Astrocyte (in vitro differentiated cells and primary cell): ENCODE measurements around the gene ARHGAP26. TPM values are rescaled to one million over a fixed set of nuclear protein-coding genes. Genes with fewer than 3 reads are reported as not detected.
A peak's percentile ranks its signal among the peaks of the same experiment; 100 is the strongest.

ENCODE experiments used
- DNase-seq: peaks from one replicate; pipeline ENCODE4 v3.0.0-alpha.2; 2010; ENCODE audit warnings: low read depth
- FAIRE-seq: peaks from 2 replicates; lab custom pipeline; 2011; peaks lifted over from hg19 to GRCh38; lab: Jason Lieb, UNC
- H2AFZ ChIP-seq: 2 replicates; pipeline ENCODE4 v1.6.0; 2012; ENCODE audit warnings: low read depth, low read length, inconsistent platforms
- H3K27ac ChIP-seq: 2 replicates; pipeline ENCODE4 v1.5.1; 2011; ENCODE audit warnings: low read depth, low read length, inconsistent platforms
- H3K27me3 ChIP-seq: 2 replicates; pipeline ENCODE4 v1.6.0; 2011; ENCODE audit warnings: low read length, inconsistent platforms; ENCODE audit not compliant: insufficient read depth
- H3K36me3 ChIP-seq: 2 replicates; pipeline ENCODE4 v1.5.1; 2011; ENCODE audit warnings: low read length, inconsistent platforms; ENCODE audit not compliant: insufficient read depth
- H3K4me1 ChIP-seq: 2 replicates; pipeline ENCODE4 v1.5.1; 2011; ENCODE audit warnings: low read length, inconsistent platforms; ENCODE audit not compliant: insufficient read depth
- H3K4me2 ChIP-seq: 2 replicates; pipeline ENCODE4 v1.6.0; 2012; ENCODE audit warnings: low read length, inconsistent platforms
- H3K4me3 ChIP-seq: 2 replicates; pipeline ENCODE4 v1.5.1; 2011; ENCODE audit warnings: low read depth, mild to moderate bottlenecking, low read length, inconsistent platforms; ENCODE audit not compliant: insufficient read depth
- H3K79me2 ChIP-seq: 2 replicates; pipeline ENCODE4 v1.6.0; 2012; ENCODE audit warnings: mild to moderate bottlenecking, low read length, inconsistent platforms; ENCODE audit not compliant: insufficient read depth
- H3K9ac ChIP-seq: 2 replicates; pipeline ENCODE4 v1.6.0; 2012; ENCODE audit warnings: mild to moderate bottlenecking, low read length, inconsistent platforms
- H3K9me3 ChIP-seq: 2 replicates; pipeline ENCODE4 v1.5.1; 2012; ENCODE audit warnings: low read depth, mild to moderate bottlenecking, low read length, inconsistent platforms; ENCODE audit not compliant: insufficient read depth
- H4K20me1 ChIP-seq: 2 replicates; pipeline ENCODE4 v1.6.0; 2012; ENCODE audit warnings: low read length, inconsistent platforms; ENCODE audit not compliant: insufficient read depth
- H3K27ac Mint-ChIP-seq: one replicate; pipeline ENCODE4 v1.8.0; 2021; ENCODE audit warnings: mild to moderate bottlenecking, mixed read lengths; ENCODE audit not compliant: unreplicated experiment
- H3K27me3 Mint-ChIP-seq: one replicate; pipeline ENCODE4 v1.8.0; 2021; ENCODE audit warnings: low read depth, mixed read lengths; ENCODE audit not compliant: unreplicated experiment
- H3K36me3 Mint-ChIP-seq: one replicate; pipeline ENCODE4 v1.8.0; 2021; ENCODE audit warnings: low read depth, mixed read lengths; ENCODE audit not compliant: unreplicated experiment
- H3K4me1 Mint-ChIP-seq: one replicate; pipeline ENCODE4 v1.8.0; 2021; ENCODE audit warnings: low read depth, mixed read lengths; ENCODE audit not compliant: unreplicated experiment
- H3K4me3 Mint-ChIP-seq: one replicate; pipeline ENCODE4 v1.8.0; 2021; ENCODE audit warnings: mild to moderate bottlenecking, moderate library complexity, mixed read lengths; ENCODE audit not compliant: unreplicated experiment
- H3K9me3 Mint-ChIP-seq: one replicate; pipeline ENCODE4 v1.8.0; 2021; ENCODE audit warnings: mild to moderate bottlenecking, mixed read lengths; ENCODE audit not compliant: unreplicated experiment
- CTCF ChIP-seq: IDR thresholded peaks from 2 replicates; pipeline ENCODE4 v1.5.1; 2011; ENCODE audit warnings: low read depth, mild to moderate bottlenecking, inconsistent platforms, low read length, moderate library complexity; ENCODE audit not compliant: insufficient read depth
- EZH2 ChIP-seq: IDR thresholded peaks from 2 replicates; pipeline ENCODE4 v1.6.1; 2012; ENCODE audit warnings: mild to moderate bottlenecking, low read length, inconsistent platforms; ENCODE audit not compliant: insufficient read depth
- total RNA-seq: library from RNA; stranded (reverse); gene quantifications from 2 replicates; pipeline ENCODE4 v1.2.1, GENCODE V29; 2021

Gene ARHGAP26
- total RNA-seq, 1 donor from 2014 or later, result 5.6 TPM

DNA sequence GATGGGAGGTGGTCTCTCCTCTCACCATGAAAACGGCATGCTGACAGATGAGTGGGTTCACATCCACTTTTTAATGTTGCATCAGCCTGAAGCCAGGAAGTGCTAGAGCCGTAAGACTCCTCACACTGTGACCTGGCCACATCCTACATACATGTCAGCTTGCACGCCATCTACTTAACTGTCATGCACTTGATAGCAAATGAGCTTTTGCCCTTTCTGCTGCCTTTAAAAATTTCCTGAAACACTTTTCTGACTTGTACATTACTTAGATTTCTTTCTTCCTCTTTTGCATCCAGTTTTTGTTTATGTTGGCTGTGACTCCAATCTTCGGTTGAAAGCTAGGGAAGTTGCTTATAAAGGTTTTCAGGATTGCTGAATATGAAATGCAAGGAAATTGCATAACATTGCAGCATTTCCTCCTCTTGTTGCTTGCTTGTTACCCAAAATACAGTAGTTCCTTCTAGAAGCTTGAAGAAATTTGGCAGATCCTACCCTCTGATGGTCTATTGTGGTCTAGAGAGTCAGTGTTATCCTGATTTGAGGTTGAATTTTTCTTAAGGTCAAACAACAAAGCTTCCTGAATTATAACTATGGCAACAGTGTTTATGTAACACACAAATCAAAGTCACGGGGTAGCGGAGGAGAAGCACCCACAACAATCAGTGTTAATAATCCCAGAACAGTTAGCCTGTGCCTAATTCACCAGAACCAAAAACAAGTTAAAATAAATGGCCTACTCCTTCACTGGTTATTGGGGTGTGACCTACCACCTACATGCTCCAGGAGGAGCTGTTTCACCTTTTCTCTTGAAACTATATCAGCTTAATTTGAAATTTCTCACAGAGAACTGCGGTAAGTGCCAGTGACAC, 232.5 kb downstream of the ARHGAP26 start:
- Mint-ChIP-seq H3K9me3 (no peaks in the 10 kb centered on the region), H3K4me1 (peaks cover 30% of the 10 kb centered on the region), H3K27ac (peak overlapping the region; percentile 91), H3K4me3 (no peak overlapping the region), H3K27me3 (no peaks in the 10 kb centered on the region), H3K36me3 (no peaks in the 10 kb centered on the region)
- TF ChIP-seq EZH2, result no peak
- peak; percentile 55 for TF ChIP-seq CTCF
- no peaks in the 10 kb centered on the region for H3K27me3 ChIP-seq
- H3K9ac ChIP-seq, result peak overlapping the region; percentile 46
- peak; percentile 39 for FAIRE-seq
- H2AFZ ChIP-seq, result no peak overlapping the region
- peak overlapping the region; percentile 8 for H3K4me3 ChIP-seq
- H3K9me3 ChIP-seq, result no peaks in the 10 kb centered on the region
- no peaks in the 10 kb centered on the region for H3K79me2 ChIP-seq
- H3K4me1 ChIP-seq, result peaks cover 18% of the 10 kb centered on the region
- no peaks in the 10 kb centered on the region for H4K20me1 ChIP-seq
- H3K4me2 ChIP-seq, result peak overlapping the region; percentile 65
- H3K36me3 ChIP-seq, result no peaks in the 10 kb centered on the region
- H3K27ac ChIP-seq, result peak overlapping the region; percentile 58
- DNase-seq, result peak; percentile 93

DNA sequence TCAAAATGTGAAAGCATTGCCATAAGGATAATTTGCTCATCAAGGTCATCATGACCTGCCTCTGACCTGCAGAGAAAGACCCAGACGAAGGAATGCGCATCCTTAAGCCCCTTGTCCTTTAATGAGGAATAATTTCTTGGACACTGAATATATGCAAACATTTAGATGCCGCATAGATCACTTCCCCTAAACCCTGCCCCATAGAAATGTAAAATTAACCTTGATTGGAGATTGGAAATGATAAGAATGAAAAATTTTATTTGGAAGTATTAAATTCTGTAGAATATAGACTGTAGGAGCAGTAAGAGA, 233.1 kb downstream of the ARHGAP26 start:
- TF ChIP-seq CTCF (no peak), EZH2 (no peak)
- Histone ChIP-seq H3K9ac (peak overlapping the region; percentile 46), H2AFZ (no peak overlapping the region), H3K9me3 (no peaks in the 10 kb centered on the region), H3K4me2 (peak overlapping the region; percentile 65), H3K79me2 (no peaks in the 10 kb centered on the region), H4K20me1 (no peaks in the 10 kb centered on the region), H3K4me1 (peaks cover 18% of the 10 kb centered on the region), H3K36me3 (no peaks in the 10 kb centered on the region), H3K4me3 (no peak overlapping the region), H3K27ac (peak overlapping the region; percentile 58), H3K27me3 (no peaks in the 10 kb centered on the region)
- peak overlapping the region; percentile 91 for H3K27ac Mint-ChIP-seq
- no peaks in the 10 kb centered on the region for H3K36me3 Mint-ChIP-seq
- H3K4me3 Mint-ChIP-seq, result no peak overlapping the region
- FAIRE-seq (no peak), DNase-seq (no peak)
- no peaks in the 10 kb centered on the region for H3K27me3 Mint-ChIP-seq
- H3K9me3 Mint-ChIP-seq, result no peaks in the 10 kb centered on the region
- H3K4me1 Mint-ChIP-seq, result peaks cover 32% of the 10 kb centered on the region
